Frontal cortex (tissue), 4 donors: ENCODE results near the gene SAMSN1. TPM values are rescaled to one million over a fixed set of nuclear protein-coding genes. Genes with fewer than 3 reads are reported as not detected.

ENCODE experiments used
- DNase-seq, 2 donors: peaks; one replicate each; pipeline ENCODE4 v3.0.0; 2012; ENCODE audit warnings: low spot score in 2 of 2
- FAIRE-seq: peaks from 2 replicates; lab custom pipeline; 2012; peaks lifted over from hg19 to GRCh38; lab: Jason Lieb, UNC
- total RNA-seq: library from RNA; depleted of rRNA; stranded (reverse); fragments of >200 nt; gene quantifications from one replicate; pipeline ENCODE4 v1.2.3, GENCODE V29; 2014
- donor health status: control.
- donor health status: control.
- donor health status: control.

Gene SAMSN1
- total RNA-seq, 1 donor from 2014 or later, result 3.3 TPM

DNA sequence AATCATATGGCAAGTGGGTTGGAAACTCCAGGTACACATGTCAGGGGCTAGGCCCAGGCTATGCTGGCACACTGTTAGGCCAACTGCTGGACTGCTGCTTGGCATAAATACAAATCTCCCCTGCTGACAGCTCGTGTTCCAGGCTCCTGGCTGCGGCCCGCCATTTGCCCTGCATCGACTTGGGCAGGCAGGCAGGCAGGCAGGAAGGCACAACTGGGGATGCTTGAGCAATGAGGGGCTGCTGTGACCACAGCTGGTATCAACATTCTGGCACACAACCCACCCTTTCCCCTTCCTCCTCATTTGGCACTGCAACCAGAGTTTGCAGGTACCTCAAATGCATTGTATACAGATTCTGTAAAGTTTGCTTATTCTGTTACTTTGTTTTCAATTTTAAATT, 53.2 kb downstream of the SAMSN1 start:
- no peak for DNase-seq
- no peak for FAIRE-seq

GRCh38 chr21:14491269-14491681, 54.8 kb downstream of the SAMSN1 start:
- FAIRE-seq (no peak), DNase-seq (no peak)

- DNase-seq (no peak), FAIRE-seq (no peak)
Observed at GRCh38 chr21:14488672-14489204, 57.4 kb downstream of the SAMSN1 start.

DNA sequence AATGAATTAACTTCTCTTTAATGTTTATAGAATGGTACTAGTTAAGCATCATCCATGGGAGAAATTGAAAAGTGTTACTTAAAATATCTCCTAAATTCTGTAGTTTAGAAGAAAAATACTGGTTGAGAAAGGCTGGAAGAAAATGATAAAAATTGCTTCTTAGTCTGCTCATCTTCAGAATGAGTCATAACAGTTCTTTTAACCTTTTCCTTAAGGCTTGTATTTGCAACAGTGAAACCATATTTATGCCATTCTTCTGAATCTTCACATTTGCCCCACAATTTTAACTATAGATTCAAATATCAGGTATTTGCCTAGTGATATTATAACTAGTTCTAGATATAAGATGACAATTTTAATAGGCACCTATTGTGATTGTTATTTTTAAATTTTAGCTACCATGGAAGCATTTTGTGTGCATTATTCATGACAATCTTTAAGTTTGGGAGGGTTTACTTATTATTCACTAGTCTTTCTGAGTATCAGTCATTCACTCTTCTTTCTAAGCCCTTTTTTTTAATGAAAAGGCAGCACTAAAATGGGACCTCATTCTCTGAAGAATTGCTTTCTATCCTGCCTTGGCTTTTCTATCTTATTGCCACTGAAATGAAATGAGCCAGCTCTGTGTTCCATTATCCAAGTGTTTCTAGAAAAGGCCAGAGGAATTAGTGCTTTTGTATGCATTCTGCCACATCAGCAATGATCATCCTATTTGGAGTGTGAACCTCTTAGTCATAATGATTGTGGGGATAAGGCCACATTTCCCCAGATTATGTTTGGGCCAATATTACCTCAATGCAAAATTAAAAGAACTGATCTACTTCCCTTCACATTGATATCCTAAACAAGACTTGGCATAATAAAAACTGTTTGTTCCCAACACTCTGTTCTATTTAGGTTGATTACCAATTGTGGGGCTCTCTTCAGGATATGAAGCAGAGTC, 58.4 kb downstream of the SAMSN1 start:
- FAIRE-seq (no peak), DNase-seq (no peak)

- no peak for DNase-seq
- no peak for FAIRE-seq
Observed at GRCh38 chr21:14486869-14487268, 59.2 kb downstream of the SAMSN1 start.

DNA sequence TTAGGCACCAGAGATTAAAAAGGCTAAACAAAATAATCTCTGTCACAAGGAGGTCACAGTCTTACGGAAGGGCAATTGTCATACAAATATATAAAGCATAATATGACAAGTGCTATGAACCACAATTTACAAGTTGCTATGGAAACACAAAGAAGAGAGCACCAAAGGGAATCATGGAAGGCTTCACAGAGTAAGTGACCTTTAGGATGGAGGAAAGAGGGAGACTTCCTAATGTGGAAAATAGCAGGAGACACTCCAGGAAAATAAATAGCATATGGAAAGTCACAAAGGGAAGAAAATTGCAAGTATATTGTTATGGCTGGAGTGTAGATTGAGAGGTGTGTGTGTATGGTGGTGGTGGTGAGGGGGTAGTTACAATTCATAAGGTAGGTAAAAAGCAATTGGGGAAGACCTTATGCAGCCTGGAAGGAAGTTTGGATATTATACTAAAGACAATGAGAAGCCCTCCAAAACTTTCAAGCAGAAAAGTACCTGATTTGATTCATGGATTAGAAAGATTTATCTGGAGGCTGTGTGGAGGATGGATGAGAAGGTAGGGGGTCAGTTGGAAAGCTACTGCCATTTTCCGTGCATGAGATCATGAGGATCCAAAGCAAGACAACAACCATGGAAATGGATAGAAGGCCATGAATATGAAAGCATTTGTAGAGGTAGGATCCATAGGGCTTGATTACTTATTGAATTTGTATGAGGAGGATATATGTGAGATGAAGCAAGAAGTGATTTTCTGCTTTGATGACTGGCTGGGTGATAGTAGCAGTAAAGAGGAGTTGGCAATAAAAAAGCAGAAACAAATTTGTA, 61.7 kb downstream of the SAMSN1 start:
- FAIRE-seq, result no peak

GRCh38 chr21:14483296-14483695, 62.8 kb downstream of the SAMSN1 start:
- DNase-seq, result no peak

More for the DNA sequence above, 61.7 kb downstream of the SAMSN1 start:
- DNase-seq, result no peak

DNA sequence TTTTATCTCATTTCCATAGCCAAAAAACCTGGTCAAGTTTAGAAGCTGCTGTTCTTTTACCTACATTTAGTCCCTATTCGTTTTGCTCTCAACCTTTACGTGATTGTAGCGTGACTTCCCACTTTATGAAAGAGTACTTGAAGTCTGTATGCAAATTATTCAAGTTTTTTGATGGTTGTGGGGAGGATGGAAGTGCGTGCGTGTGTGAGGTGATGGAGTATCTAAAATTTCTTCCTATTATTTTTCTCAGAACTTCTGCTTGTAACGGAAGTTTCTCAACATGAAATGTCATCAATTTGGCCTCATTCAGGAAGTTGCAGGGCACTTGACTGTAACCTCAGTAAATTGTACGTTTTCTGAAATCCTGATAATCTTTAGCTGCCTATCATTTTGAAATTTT, 64.0 kb downstream of the SAMSN1 start:
- FAIRE-seq, result no peak
- DNase-seq, result no peak

More at GRCh38 chr21:14483296-14483695, 62.8 kb downstream of the SAMSN1 start:
- no peak for FAIRE-seq

- no peak for FAIRE-seq
Observed at GRCh38 chr21:14480411-14481031, 65.6 kb downstream of the SAMSN1 start.

GRCh38 chr21:14479241-14479786, 66.8 kb downstream of the SAMSN1 start:
- FAIRE-seq (no peak), DNase-seq (no peak)

More at GRCh38 chr21:14480411-14481031, 65.6 kb downstream of the SAMSN1 start:
- DNase-seq, result no peak

- DNase-seq (no peak), FAIRE-seq (no peak)
Observed at GRCh38 chr21:14477841-14478240, 68.3 kb downstream of the SAMSN1 start.

DNA sequence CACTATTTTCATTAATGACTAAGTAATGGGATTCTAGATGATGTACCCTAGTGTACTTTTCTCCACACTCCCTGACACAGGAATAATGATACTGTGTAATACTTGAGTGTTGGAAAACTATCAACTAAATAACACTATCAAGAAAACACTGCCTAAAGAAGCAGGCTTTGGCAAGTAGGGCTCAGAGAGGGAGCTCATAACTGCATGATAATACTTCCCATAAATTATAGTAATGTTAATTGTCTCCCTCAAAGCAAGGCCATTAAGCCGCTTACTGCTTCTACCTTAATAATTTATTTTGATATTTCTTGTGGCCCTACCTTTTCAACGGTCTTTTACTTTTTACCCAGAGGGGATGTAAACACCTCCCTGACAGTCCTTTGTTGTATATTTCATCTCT, 69.0 kb downstream of the SAMSN1 start:
- no peak for FAIRE-seq
- no peak for DNase-seq

DNA sequence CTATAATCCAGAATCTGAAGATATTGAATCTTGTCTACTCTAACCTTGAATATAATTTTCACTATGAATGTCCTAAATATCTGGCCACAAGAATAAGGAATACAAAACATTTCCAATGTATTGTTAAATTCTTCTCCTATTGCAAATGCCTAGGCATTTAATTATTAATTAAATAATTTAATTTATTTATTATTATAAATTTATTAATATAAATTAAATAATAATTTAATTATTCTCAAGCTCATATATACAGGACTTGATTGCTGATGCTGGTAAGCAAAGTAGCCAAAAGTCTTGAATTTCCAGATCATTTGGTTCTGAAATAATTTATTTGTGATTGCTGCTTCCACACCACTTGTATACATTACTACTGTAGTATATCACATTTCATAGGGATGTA, 71.1 kb downstream of the SAMSN1 start:
- no peak for FAIRE-seq
- no peak for DNase-seq

GRCh38 chr21:14469641-14470040, 76.5 kb downstream of the SAMSN1 start:
- FAIRE-seq, result no peak
- DNase-seq, result no peak

- DNase-seq, result no peak
- no peak for FAIRE-seq
Observed at GRCh38 chr21:14466715-14467114, 79.4 kb downstream of the SAMSN1 start.

DNA sequence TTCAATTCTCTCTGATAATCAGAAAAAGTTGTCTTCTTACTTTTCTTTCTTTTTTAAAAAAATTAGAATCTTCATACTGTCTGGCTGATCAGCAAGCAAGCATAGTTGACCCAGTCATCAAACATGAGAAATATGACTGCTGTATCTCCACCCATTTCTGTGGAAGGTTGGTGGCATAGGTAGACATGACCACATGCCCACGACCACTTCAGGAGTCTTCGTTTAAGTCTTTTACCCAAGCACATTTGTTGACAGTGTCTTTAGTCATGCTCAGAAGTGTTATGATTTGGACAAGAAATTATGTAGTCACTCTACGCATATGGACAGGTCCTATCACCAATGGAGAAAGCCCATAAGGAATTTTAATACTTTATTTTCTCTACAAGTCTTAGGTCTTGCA, 88.4 kb downstream of the SAMSN1 start:
- FAIRE-seq (no peak), DNase-seq (no peak)

DNA sequence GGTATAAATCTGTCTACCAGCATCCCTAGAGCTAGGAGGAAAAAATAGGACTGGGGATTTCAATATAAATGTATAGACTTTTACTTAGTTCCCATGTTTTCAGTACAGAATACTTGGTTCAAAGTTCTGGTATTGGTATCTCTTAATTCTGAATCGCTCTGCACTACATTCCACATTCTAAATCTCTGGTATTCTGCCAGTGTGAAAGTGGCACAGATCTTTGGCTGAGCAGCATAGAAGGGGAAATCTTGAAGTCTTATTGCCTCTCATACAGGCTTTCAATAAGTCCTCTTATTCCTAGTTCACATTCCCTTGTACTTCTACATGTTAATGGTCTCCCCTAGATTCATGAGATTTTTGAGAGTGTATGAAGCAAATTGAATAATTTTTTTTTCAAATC, 89.2 kb downstream of the SAMSN1 start:
- FAIRE-seq, result no peak

DNA sequence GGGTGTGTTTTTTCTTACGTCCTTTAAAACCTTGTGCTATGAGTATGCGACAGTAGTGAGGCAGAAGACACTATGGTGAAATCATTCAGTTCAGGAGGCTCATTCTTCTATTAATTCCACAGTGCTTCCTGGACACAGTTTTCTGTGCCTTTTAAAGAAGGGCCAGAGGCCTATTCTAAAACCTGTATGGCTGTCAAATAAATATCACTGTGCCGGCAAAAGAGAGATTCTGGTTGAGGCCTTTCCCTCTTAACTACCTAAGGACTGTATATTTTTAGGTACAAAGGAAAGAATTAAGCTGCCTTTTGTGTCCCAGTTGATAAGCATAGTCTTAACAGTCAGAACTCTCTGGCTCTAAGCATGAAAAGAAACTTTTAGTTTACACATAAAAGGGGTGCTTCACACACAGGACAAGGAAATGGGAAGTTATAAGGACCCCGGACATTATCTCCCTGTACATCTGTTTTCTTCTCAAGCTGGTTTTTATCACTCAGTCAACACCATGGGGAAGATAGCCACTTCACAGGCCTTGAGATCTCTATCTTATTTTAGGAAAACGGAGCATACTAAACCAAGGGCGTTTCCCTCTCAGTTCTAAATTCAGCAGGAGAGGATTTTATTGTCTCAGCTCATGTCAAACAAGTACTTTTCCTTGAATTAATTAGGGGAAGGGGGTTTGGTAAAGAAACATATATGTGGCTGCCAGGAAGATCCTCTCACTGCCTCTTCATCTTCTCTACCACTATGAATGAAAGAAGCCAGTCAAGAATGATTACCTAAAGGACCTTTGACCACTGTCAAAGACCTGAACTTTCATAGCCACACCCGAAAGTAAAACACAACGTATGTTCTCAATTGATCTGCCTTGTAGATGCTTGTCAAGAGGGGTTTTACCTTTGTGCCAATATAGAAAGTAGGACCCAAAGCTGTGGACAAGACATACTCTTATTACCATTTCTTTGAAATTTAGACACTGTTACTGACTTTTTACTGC, 91.8 kb downstream of the SAMSN1 start:
- DNase-seq, result no peak
- FAIRE-seq, result no peak

More for the DNA sequence above, 89.2 kb downstream of the SAMSN1 start:
- no peak for DNase-seq
